ENCODE measurements around the gene ISG20L2.
A peak's percentile ranks its signal among the peaks of the same experiment; 100 is the strongest.

The ISG20L2 gene

GRCh38 chr1:156728599-156729462 lies at the start of gene ISG20L2:
Gene ISG20L2, minus strand, starts transcription at chr1:156728766. Its CDS starts 1,114 bp downstream, at chr1:156727652.
- Histone ChIP-seq H4K20me1 (peaks cover 40% of the 10 kb centered on the region), H3K27me3 (no peaks in the 10 kb centered on the region), H3K9me3 (no peaks in the 10 kb centered on the region), H3K4me3 (peak within 1 kb of the TSS; percentile 87), H3K4me1 (peaks cover 44% of the 10 kb centered on the region), H3K9ac (peak within 1 kb of the TSS; percentile 91), H3K27ac (peak within 1 kb of the TSS; percentile 79), H3K36me3 (peaks cover 38% of the 10 kb centered on the region), H3K4me2 (peak within 1 kb of the TSS; percentile 99)
- TF ChIP-seq Cebpa-rat (IDR thresholded peaks at IDR 0.05): no peak

- H3K9me3 ChIP-seq: peaks cover 5% of the 10 kb centered on the region; the same call in 1 of the 2 replicates
- H3K4me1 ChIP-seq: peaks cover 29% of the 10 kb centered on the region
- H3K27ac ChIP-seq: no peak overlapping the region
- peaks cover 77% of the 10 kb centered on the region for H3K36me3 ChIP-seq
- peaks cover 96% of the 10 kb centered on the region for H4K20me1 ChIP-seq
- no peak overlapping the region for H3K9ac ChIP-seq
- TF ChIP-seq Cebpa-rat (IDR thresholded peaks at IDR 0.05): no peak
- H3K27me3 ChIP-seq: no peaks in the 10 kb centered on the region
- no peak overlapping the region for H3K4me3 ChIP-seq
- no peak overlapping the region for H3K4me2 ChIP-seq
Observed at GRCh38 chr1:156777573-156777972, 49.0 kb upstream of the ISG20L2 start.

DNA sequence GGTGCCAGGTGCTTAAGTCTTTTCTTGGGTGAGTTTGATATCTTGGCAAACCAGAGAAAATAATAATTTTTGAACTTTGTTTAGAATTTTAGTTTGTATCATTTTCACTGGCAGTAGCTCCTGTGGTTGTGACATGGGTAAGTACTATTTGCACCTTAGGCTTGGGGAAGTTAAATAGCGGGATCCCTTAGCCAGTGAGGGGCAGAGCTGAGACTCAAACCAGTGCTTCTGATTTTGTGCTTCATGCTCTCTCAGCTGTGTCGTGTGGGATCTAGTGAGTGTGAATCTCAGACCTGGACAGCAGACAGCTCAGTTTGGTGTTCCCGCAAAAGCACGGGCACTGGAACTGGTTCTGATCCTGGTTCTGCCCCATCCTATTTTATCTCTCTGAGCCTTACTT lies 48.4 kb upstream of the ISG20L2 start:
- peaks cover 77% of the 10 kb centered on the region for H3K36me3 ChIP-seq

GRCh38 chr1:156775799-156776198 lies 47.2 kb upstream of the ISG20L2 start:
- no peak overlapping the region; the same call in 1 of the 2 replicates for H3K9ac ChIP-seq

More for the DNA sequence above, 48.4 kb upstream of the ISG20L2 start:
- TF ChIP-seq Cebpa-rat (IDR thresholded peaks at IDR 0.05): no peak
- H4K20me1 ChIP-seq: peaks cover 96% of the 10 kb centered on the region
- H3K27me3 ChIP-seq: no peaks in the 10 kb centered on the region
- peaks cover 2% of the 10 kb centered on the region; the same call in 1 of the 2 replicates for H3K9me3 ChIP-seq
- no peak overlapping the region for H3K4me2 ChIP-seq
- H3K4me3 ChIP-seq: no peak overlapping the region
- no peak overlapping the region for H3K27ac ChIP-seq
- H3K9ac ChIP-seq: no peak overlapping the region
- H3K4me1 ChIP-seq: peaks cover 29% of the 10 kb centered on the region

GRCh38 chr1:156773607-156774006 lies 45.0 kb upstream of the ISG20L2 start:
- no peaks in the 10 kb centered on the region for H3K27me3 ChIP-seq
- H3K4me3 ChIP-seq: no peak overlapping the region
- H3K4me2 ChIP-seq: no peak overlapping the region
- no peaks in the 10 kb centered on the region for H3K9me3 ChIP-seq
- no peak for TF ChIP-seq Cebpa-rat (IDR thresholded peaks at IDR 0.05)
- H3K27ac ChIP-seq: no peak overlapping the region
- H3K9ac ChIP-seq: no peak overlapping the region
- peaks cover 91% of the 10 kb centered on the region for H4K20me1 ChIP-seq
- H3K4me1 ChIP-seq: peaks cover 60% of the 10 kb centered on the region
- H3K36me3 ChIP-seq: peaks cover 68% of the 10 kb centered on the region

More at GRCh38 chr1:156775799-156776198, 47.2 kb upstream of the ISG20L2 start:
- H3K4me2 ChIP-seq: peak overlapping the region; percentile 12; the same call in 1 of the 2 replicates
- H3K4me1 ChIP-seq: peaks cover 38% of the 10 kb centered on the region
- H3K4me3 ChIP-seq: no peak overlapping the region
- no peaks in the 10 kb centered on the region for H3K9me3 ChIP-seq
- peaks cover 76% of the 10 kb centered on the region for H3K36me3 ChIP-seq
- TF ChIP-seq Cebpa-rat (IDR thresholded peaks at IDR 0.05): no peak
- no peaks in the 10 kb centered on the region for H3K27me3 ChIP-seq
- H4K20me1 ChIP-seq: peaks cover 96% of the 10 kb centered on the region
- no peak overlapping the region for H3K27ac ChIP-seq

GRCh38 chr1:156772728-156773497 lies 44.3 kb upstream of the ISG20L2 start:
- no peaks in the 10 kb centered on the region for H3K9me3 ChIP-seq
- H3K27me3 ChIP-seq: no peaks in the 10 kb centered on the region
- H3K4me3 ChIP-seq: no peak overlapping the region
- H3K9ac ChIP-seq: no peak overlapping the region
- no peak overlapping the region for H3K27ac ChIP-seq
- no peak for TF ChIP-seq Cebpa-rat (IDR thresholded peaks at IDR 0.05)
- no peak overlapping the region for H3K4me2 ChIP-seq
- peaks cover 84% of the 10 kb centered on the region for H4K20me1 ChIP-seq
- H3K36me3 ChIP-seq: peaks cover 63% of the 10 kb centered on the region
- H3K4me1 ChIP-seq: peaks cover 62% of the 10 kb centered on the region

DNA sequence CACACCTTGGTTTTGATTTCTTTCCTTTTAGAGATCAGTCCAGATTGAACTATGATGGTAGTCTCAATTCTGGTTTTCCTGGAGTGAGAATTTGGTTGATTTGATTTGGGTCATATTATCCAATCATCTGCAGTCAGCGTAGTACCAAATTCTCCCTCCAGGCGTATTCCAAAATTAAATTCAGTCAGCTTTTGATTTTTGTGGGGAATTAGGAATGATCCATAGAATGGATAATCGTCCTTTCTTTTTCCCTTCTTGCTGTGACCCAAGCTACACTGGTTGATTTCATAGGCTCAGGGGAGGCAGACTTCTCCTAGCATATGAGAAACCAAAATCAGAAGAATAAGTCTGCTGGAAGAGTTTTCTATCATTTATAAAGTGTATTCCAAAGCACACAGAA lies 43.7 kb upstream of the ISG20L2 start:
- Histone ChIP-seq H4K20me1 (peaks cover 78% of the 10 kb centered on the region), H3K9ac (no peak overlapping the region), H3K36me3 (peaks cover 58% of the 10 kb centered on the region), H3K4me3 (no peak overlapping the region), H3K4me2 (no peak overlapping the region), H3K4me1 (peaks cover 59% of the 10 kb centered on the region), H3K27me3 (no peaks in the 10 kb centered on the region), H3K27ac (no peak overlapping the region), H3K9me3 (no peaks in the 10 kb centered on the region)
- no peak for TF ChIP-seq Cebpa-rat (IDR thresholded peaks at IDR 0.05)

DNA sequence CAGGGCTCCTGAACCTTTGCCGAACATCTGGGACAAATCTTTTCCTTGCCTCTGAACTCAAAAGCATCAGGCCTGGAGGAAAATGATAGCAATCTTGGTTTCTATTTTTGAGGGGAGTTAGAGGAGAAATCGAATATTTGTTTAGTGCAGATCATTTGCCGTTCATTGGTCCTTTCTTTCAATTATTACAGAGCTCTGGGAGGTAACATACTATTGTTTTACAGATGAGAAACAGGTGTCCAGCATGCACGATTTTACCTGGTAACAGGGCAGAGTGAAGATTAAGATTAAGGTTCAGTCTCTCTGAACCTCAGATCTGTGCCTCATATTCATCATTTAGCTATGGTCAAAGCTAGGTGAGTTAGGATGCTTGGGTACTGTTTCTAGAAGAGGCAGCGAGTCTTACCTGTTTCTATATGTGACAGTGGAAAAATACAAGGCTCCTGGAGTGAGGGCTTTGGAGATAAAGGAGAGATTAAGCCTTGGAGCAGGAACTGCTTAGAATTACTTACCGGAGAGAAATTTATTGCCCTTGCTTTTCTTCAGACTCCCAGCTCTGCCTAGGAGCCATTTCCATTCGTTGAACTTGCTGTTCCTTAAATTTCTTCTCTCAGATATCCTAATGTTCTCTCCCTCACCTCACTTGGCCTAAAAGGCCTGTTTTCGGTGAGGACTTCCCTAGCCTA lies 40.2 kb upstream of the ISG20L2 start:
- Histone ChIP-seq H3K27ac (peak overlapping the region; percentile 97), H3K4me2 (peak overlapping the region; percentile 92), H3K4me3 (peak overlapping the region; percentile 85), H3K4me1 (peaks cover 51% of the 10 kb centered on the region), H4K20me1 (peaks cover 46% of the 10 kb centered on the region), H3K9ac (peak overlapping the region; percentile 98), H3K27me3 (no peaks in the 10 kb centered on the region), H3K36me3 (peaks cover 40% of the 10 kb centered on the region), H3K9me3 (no peaks in the 10 kb centered on the region)
- TF ChIP-seq Cebpa-rat (IDR thresholded peaks at IDR 0.05): no peak

DNA sequence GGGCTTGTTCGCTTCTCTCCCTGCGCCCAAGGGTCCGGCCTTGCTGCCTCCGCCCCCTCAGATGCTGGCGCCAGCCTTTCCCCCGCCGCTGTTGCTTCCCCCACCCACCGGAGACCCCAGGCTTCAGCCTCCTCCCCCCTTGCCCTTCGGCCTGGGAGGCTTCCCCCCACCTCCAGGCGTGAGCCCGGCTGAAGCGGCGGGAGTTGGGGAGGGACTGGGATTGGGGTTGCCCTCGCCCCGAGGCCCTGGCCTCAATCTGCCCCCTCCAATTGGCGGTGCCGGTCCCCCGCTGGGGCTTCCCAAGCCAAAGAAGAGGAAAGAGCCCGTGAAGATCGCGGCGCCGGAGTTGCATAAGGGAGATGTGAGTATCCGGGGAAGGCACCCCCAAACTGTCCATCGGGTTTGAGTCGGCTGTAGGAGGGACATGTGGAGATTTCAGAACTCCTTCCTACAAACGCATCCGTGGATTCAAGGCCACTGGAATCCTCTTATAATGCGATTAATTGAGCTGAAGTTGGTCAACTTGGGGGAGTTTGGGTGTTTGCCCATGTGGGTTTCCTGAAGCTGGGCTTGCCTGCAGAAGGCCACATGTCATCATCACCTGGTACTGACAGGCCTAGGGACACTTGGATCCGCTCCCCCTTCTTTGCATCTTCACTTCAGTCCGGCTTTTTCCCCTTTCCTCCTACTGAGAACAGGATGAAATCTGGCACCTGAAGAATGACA lies 39.5 kb upstream of the ISG20L2 start:
- no peaks in the 10 kb centered on the region for H3K9me3 ChIP-seq
- peaks cover 33% of the 10 kb centered on the region for H3K36me3 ChIP-seq
- peak overlapping the region; percentile 97 for H3K27ac ChIP-seq
- H4K20me1 ChIP-seq: peaks cover 39% of the 10 kb centered on the region
- TF ChIP-seq Cebpa-rat (IDR thresholded peaks at IDR 0.05): no peak
- H3K4me3 ChIP-seq: peak overlapping the region; percentile 85
- H3K4me2 ChIP-seq: peak overlapping the region; percentile 92
- H3K9ac ChIP-seq: peak overlapping the region; percentile 98
- peaks cover 47% of the 10 kb centered on the region for H3K4me1 ChIP-seq
- H3K27me3 ChIP-seq: no peaks in the 10 kb centered on the region
